H1 (cell line): ENCODE measurements around the gene CLBA1. TPM values are rescaled to one million over a fixed set of nuclear protein-coding genes. Genes with fewer than 3 reads are reported as not detected.

Experiments used
- CTCF ChIA-PET: fragments of 300-600 bp; sonication (Branson Sonifier 250); formaldehyde crosslinking; loops from one replicate; lab custom pipeline; 2021; ENCODE audit not compliant: partially characterized antibody; lab: Charles Lee
- POLR2A ChIA-PET: fragments of 300-600 bp; sonication (Branson Sonifier 250); formaldehyde crosslinking; loops from one replicate; lab custom pipeline; 2021; ENCODE audit warnings: inconsistent platforms; ENCODE audit not compliant: partially characterized antibody; lab: Charles Lee
- DNase-seq, 2 experiments: peaks; one replicate each; pipeline versions ENCODE4 v3.0.0 to v3.0.0-alpha.2; 2010 to 2022; ENCODE audit warnings: low spot score in 2 of 2, low read depth in 1 of 2, mixed read lengths in 1 of 2
- FAIRE-seq: peaks from 2 replicates; lab custom pipeline; 2011; peaks lifted over from hg19 to GRCh38; lab: Jason Lieb, UNC
- H2AFZ ChIP-seq: 2 replicates; pipeline ENCODE4 v1.8.1; 2012; ENCODE audit warnings: low read length, inconsistent platforms
- H2AK5ac ChIP-seq: 2 replicates; pipeline ENCODE4 v1.6.1; 2013; ENCODE audit warnings: low read depth, low read length
- H2BK120ac ChIP-seq: replicated peaks from 2 replicates; pipeline ENCODE3; 2013; ENCODE audit warnings: low read depth, low read length, inconsistent platforms
- H2BK12ac ChIP-seq: 2 replicates; pipeline ENCODE4 v1.6.1; 2013; ENCODE audit warnings: low read depth, low read length
- H2BK15ac ChIP-seq: 2 replicates; pipeline ENCODE4 v1.6.1; 2013; ENCODE audit warnings: low read length
- H2BK20ac ChIP-seq: 2 replicates; pipeline ENCODE4 v1.6.1; 2013; ENCODE audit warnings: low read length
- H2BK5ac ChIP-seq: 2 replicates; pipeline ENCODE4 v1.6.1; 2013; ENCODE audit warnings: low read depth, low read length
- H3K14ac ChIP-seq: 2 replicates; pipeline ENCODE4 v1.6.1; 2013; ENCODE audit warnings: inconsistent platforms; ENCODE audit not compliant: insufficient read length
- H3K18ac ChIP-seq: 2 replicates; pipeline ENCODE4 v1.6.1; 2013; ENCODE audit warnings: low read length; ENCODE audit errors: extremely low read depth
- H3K23ac ChIP-seq: 2 replicates; pipeline ENCODE4 v1.6.1; 2013; ENCODE audit warnings: inconsistent platforms; ENCODE audit not compliant: insufficient read length
- H3K23me2 ChIP-seq: 2 replicates; pipeline ENCODE4 v1.6.1; 2013; ENCODE audit warnings: low read depth, low read length
- H3K27ac ChIP-seq: 2 replicates; pipeline ENCODE4 v1.6.1; 2011; ENCODE audit warnings: low read depth, low read length, inconsistent platforms
- H3K27me3 ChIP-seq, 4 experiments: replicated peaks in 1 of 4; 1 replicate in 1 of 4; 2 replicates in 3 of 4; pipeline versions ENCODE4 v1.6.1 to v1.8.1; 2011 to 2013; ENCODE audit warnings: low read length in 3 of 4, mild to moderate bottlenecking in 3 of 4, inconsistent platforms in 2 of 4, mixed read lengths in 2 of 4, moderate library complexity in 1 of 4; ENCODE audit not compliant: control insufficient read depth in 3 of 4, insufficient read depth in 3 of 4; ENCODE audit errors: extremely low read depth in 1 of 4
- H3K36me3 ChIP-seq, 4 experiments: 2 replicates each; pipeline versions ENCODE4 v1.6.1 to v1.8.1; 2011 to 2013; ENCODE audit warnings: mild to moderate bottlenecking in 4 of 4, low read length in 3 of 4, moderate library complexity in 2 of 4, control low read depth in 1 of 4, inconsistent platforms in 1 of 4; ENCODE audit not compliant: insufficient read depth in 4 of 4, control insufficient read depth in 2 of 4
- H3K4ac ChIP-seq: replicated peaks from 2 replicates; pipeline ENCODE3; 2013; ENCODE audit warnings: low read length, low read depth, mixed read lengths, inconsistent platforms; ENCODE audit not compliant: insufficient read length
- H3K4me1 ChIP-seq, 4 experiments: replicated peaks in 1 of 4; 1 replicate in 1 of 4; 2 replicates in 3 of 4; pipeline versions ENCODE4 v1.6.1 to v1.8.1; 2011 to 2013; ENCODE audit warnings: low read length in 3 of 4, inconsistent platforms in 2 of 4, mixed read lengths in 1 of 4; ENCODE audit not compliant: insufficient read depth in 4 of 4, control insufficient read depth in 3 of 4
- H3K4me2 ChIP-seq, 2 experiments: 2 replicates each; pipeline versions ENCODE4 v1.6.1 to v1.8.1; 2011 to 2013; ENCODE audit warnings: low read depth in 2 of 2, low read length in 2 of 2, control low read depth in 1 of 2, inconsistent platforms in 1 of 2, mild to moderate bottlenecking in 1 of 2; ENCODE audit not compliant: insufficient read depth in 1 of 2
- H3K4me3 ChIP-seq, 4 experiments: fragments of 200-600, 300-600 bp in 1 of 4; sonication (generic), shearing (Covaris generic), sonication (Bioruptor Twin) in 1 of 4; 2 replicates each; pipeline versions ENCODE4 v1.5.1 to v1.8.1; 2011 to 2016; ENCODE audit warnings: low read length in 4 of 4, low read depth in 3 of 4, control low read depth in 2 of 4, inconsistent platforms in 2 of 4, mild to moderate bottlenecking in 2 of 4, mixed read lengths in 1 of 4, moderate library complexity in 1 of 4; ENCODE audit not compliant: insufficient read depth in 2 of 4; ENCODE audit errors: extremely low read depth in 1 of 4
- H3K56ac ChIP-seq: replicated peaks from 2 replicates; pipeline ENCODE3; 2013; ENCODE audit warnings: low read depth, mild to moderate bottlenecking, mixed read lengths, low read length, inconsistent platforms; ENCODE audit not compliant: insufficient read length
- H3K79me1 ChIP-seq: 2 replicates; pipeline ENCODE4 v1.6.1; 2013; ENCODE audit warnings: low read depth, low read length, control low read depth
- H3K79me2 ChIP-seq, 2 experiments: 2 replicates each; pipeline versions ENCODE4 v1.6.1 to v1.8.1; 2012 to 2013; ENCODE audit warnings: low read length in 2 of 2, mild to moderate bottlenecking in 2 of 2, inconsistent platforms in 1 of 2; ENCODE audit not compliant: insufficient read depth in 2 of 2, control insufficient read depth in 1 of 2
- H3K9ac ChIP-seq, 4 experiments: replicated peaks in 1 of 4; 1 replicate in 1 of 4; 2 replicates in 3 of 4; pipeline versions ENCODE4 v1.6.1 to v1.8.1; 2011 to 2013; ENCODE audit warnings: low read depth in 3 of 4, low read length in 3 of 4, control low read depth in 2 of 4, mild to moderate bottlenecking in 2 of 4, moderate library complexity in 2 of 4, inconsistent platforms in 1 of 4; ENCODE audit errors: extremely low read depth in 1 of 4
- H3K9me3 ChIP-seq, 2 experiments: 2 replicates each; pipeline versions ENCODE4 v1.6.1 to v1.8.1; 2012 to 2013; ENCODE audit warnings: mild to moderate bottlenecking in 2 of 2, moderate library complexity in 2 of 2, control low read depth in 1 of 2, inconsistent platforms in 1 of 2, low read depth in 1 of 2, low read length in 1 of 2, mixed read lengths in 1 of 2; ENCODE audit not compliant: insufficient read depth in 2 of 2
- H4K20me1 ChIP-seq, 2 experiments: replicated peaks in 1 of 2; 2 replicates each; pipeline versions ENCODE3 to v1.8.1; 2011 to 2013; ENCODE audit warnings: inconsistent platforms in 2 of 2, low read length in 2 of 2, mild to moderate bottlenecking in 1 of 2; ENCODE audit not compliant: insufficient read depth in 2 of 2, control insufficient read depth in 1 of 2
- H4K5ac ChIP-seq: 2 replicates; pipeline ENCODE4 v1.6.1; 2013; ENCODE audit warnings: low read length, low read depth, mixed read lengths, inconsistent platforms; ENCODE audit not compliant: insufficient read length
- H4K8ac ChIP-seq: 2 replicates; pipeline ENCODE4 v1.8.0; 2013; ENCODE audit warnings: mild to moderate bottlenecking, moderate library complexity, low read length, inconsistent platforms; ENCODE audit not compliant: insufficient read depth; ENCODE audit errors: extremely low read depth
- H4K91ac ChIP-seq: replicated peaks from 2 replicates; pipeline ENCODE3; 2013; ENCODE audit warnings: low read length, mixed read lengths, inconsistent platforms; ENCODE audit not compliant: insufficient read length
- ATF2 ChIP-seq: IDR thresholded peaks from 2 replicates; pipeline ENCODE4 v1.6.1; 2012; ENCODE audit warnings: low read length, inconsistent platforms
- EZH2 ChIP-seq: fragments of 200-600 bp; sonication (generic); IDR thresholded peaks from 2 replicates; pipeline ENCODE4 v1.7.1; 2012; ENCODE audit warnings: low read depth, mild to moderate bottlenecking, moderate library complexity, low read length, inconsistent platforms; ENCODE audit not compliant: severe bottlenecking
- HDAC6 ChIP-seq: IDR thresholded peaks from one replicate; pipeline ENCODE4 v1.7.1; 2012; ENCODE audit warnings: low read depth, mild to moderate bottlenecking, inconsistent platforms, low read length, moderate library complexity
- PHF8 ChIP-seq: fragments of 200-600 bp; sonication (generic); conservative IDR thresholded peaks from 2 replicates; pipeline ENCODE4 v1.7.1; 2012; ENCODE audit warnings: low read depth, mild to moderate bottlenecking, inconsistent platforms, low read length, moderate library complexity
- YY1 ChIP-seq: IDR thresholded peaks from 2 replicates; pipeline ENCODE4 v1.6.1; 2011; ENCODE audit warnings: low read depth, mild to moderate bottlenecking, low read length
- WGBS, 2 experiments: shearing (Covaris generic) in 1 of 2; methylation state at CpG; one replicate each; pipeline versions ENCODE4 v1.1.6 to v1.1.7; 2013 to 2015; ENCODE audit warnings: low lambda C conversion rate in 2 of 2, mixed read lengths in 2 of 2, inconsistent platforms in 1 of 2, low coverage in 1 of 2, missing lambda C conversion rate in 1 of 2; ENCODE audit not compliant: insufficient replicate concordance in 2 of 2, insufficient coverage in 1 of 2, insufficient read length in 1 of 2; ENCODE audit errors: extremely low coverage in 1 of 2, missing lambda C conversion rate in 1 of 2; 5-methylcytosine and 5-hydroxymethylcytosine counted together
- polyA plus RNA-seq, 7 experiments: library from polyadenylated mRNA; depleted of rRNA in 3 of 7; stranded (reverse) in 5 of 7; unstranded in 2 of 7; fragments of >200 nt in 5 of 7; fragments of 200-250 nt in 2 of 7; gene quantifications; 1 replicate in 5 of 7; 2 replicates in 1 of 7; 4 replicates in 1 of 7; pipeline versions ENCODE4 v1.2.1 to v1.2.3, GENCODE V29; 2011 to 2013; ENCODE audit warnings: missing spikeins in 2 of 7, mixed read lengths in 2 of 7
- total RNA-seq: library from RNA; stranded (reverse); fragmentation: NEBNext Ultra II Directional; extraction: Animal tissue kit (Norgen Biotek cat#: 25700); gene quantifications from 2 replicates; pipeline ENCODE4 v1.2.1, GENCODE V29; 2021

CLBA1 gene
- total and polyA plus RNA-seq, 2 of the 8 experiments (the other 6 are each of a cell fraction or from before 2014, with no cell fraction given): 1.6 to 2.4 TPM

GRCh38 chr14:105015905-105016304, 30.3 kb downstream of the CLBA1 start:
- H4K8ac ChIP-seq: no peak overlapping the region
- peaks cover 4 to 17% (median 12%) of the 10 kb centered on the region in 4 experiments; a peak in 6 of 7 replicates for H3K4me1 ChIP-seq
- H3K18ac ChIP-seq: no peak overlapping the region
- no peak overlapping the region for H2BK120ac ChIP-seq
- no peak overlapping the region for H2BK12ac ChIP-seq
- no peak overlapping the region for H2BK20ac ChIP-seq
- H3K79me2 ChIP-seq: peaks cover 75 to 95% of the 10 kb centered on the region in 2 experiments
- no peak overlapping the region for H4K91ac ChIP-seq
- H2BK15ac ChIP-seq: no peak overlapping the region
- no peak overlapping the region for H4K5ac ChIP-seq
- no peaks in the 10 kb centered on the region for H3K27me3 ChIP-seq
- no peak overlapping the region for H2AK5ac ChIP-seq
- peaks cover 20% of the 10 kb centered on the region for H3K79me1 ChIP-seq
- TF ChIP-seq EZH2: no peak
- TF ChIP-seq YY1: no peak
- TF ChIP-seq ATF2: no peak
- TF ChIP-seq PHF8: no peak
- TF ChIP-seq HDAC6: no peak
- H2BK5ac ChIP-seq: no peak overlapping the region
- H3K4me3 ChIP-seq: no peak overlapping the region
- no peak overlapping the region for H3K14ac ChIP-seq
- H3K23me2 ChIP-seq: peaks cover 13% of the 10 kb centered on the region
- DNase-seq (no peak), FAIRE-seq (no peak)
- 66% methylated on average over 6 of the region's 6 CpGs; no CpG with 5 or more reads in 1 of the 2 experiments for WGBS, 2 experiments
- no peak overlapping the region for H3K4ac ChIP-seq
- H3K56ac ChIP-seq: no peak overlapping the region
- H3K23ac ChIP-seq: no peak overlapping the region
- no peak overlapping the region for H3K9ac ChIP-seq
- ChIA-PET CTCF (interaction anchor here (0.9 to 1.9 kb wide), 11 partner anchors 11 to 149 kb away, joined by 3 to 6 read pairs (median 4); no protein-coding TSS in a partner anchor), POLR2A (interaction anchor here (1.0 to 1.8 kb wide), 3 partner anchors 10 to 61 kb away, joined by 3 to 10 read pairs (median 4); no protein-coding TSS in a partner anchor)
- H2AFZ ChIP-seq: no peak overlapping the region
- peak overlapping the region in 1 of 2 experiments; percentile 54; a peak in 1 of 4 replicates for H3K4me2 ChIP-seq
- peaks cover 51 to 74% of the 10 kb centered on the region in 2 experiments for H4K20me1 ChIP-seq
- no peaks in the 10 kb centered on the region for H3K9me3 ChIP-seq
- H3K27ac ChIP-seq: no peak overlapping the region
- H3K36me3 ChIP-seq: peaks cover under 1 to 22% (median 9%) of the 10 kb centered on the region in 4 experiments; a peak in 6 of 8 replicates
